HuH-7 (cell line): Measurements from ENCODE around the gene CCDC110.
"Not testable (repeated sequence)": the region's sequence is repeated elsewhere in the genome, so short reads cannot be mapped to it uniquely, and the experiment has no call there.

Experiments
- DNase-seq: peaks from one replicate; pipeline ENCODE4 v3.0.0; 2011; ENCODE audit warnings: low spot score

The CCDC110 gene

GRCh38 chr4:185471235-185472102 is at the start of gene CCDC110:
Gene CCDC110 (minus strand): TSS chr4:185471733. CDS start chr4:185471683, 50 bp downstream.
- DNase-seq, result peak; percentile 39

- DNase-seq, result no peak
These were observed 48.6 kb upstream of the CCDC110 start for GRCh38 chr4:185520119-185520518.

- DNase-seq, result no peak
These were observed 47.0 kb upstream of the CCDC110 start for GRCh38 chr4:185518494-185518893.

- no peak for DNase-seq
These were observed 46.5 kb upstream of the CCDC110 start for GRCh38 chr4:185518069-185518468.

GRCh38 chr4:185515248-185515647 is 43.7 kb upstream of the CCDC110 start:
- no peak for DNase-seq

- DNase-seq, result no peak
These were observed 42.7 kb upstream of the CCDC110 start for GRCh38 chr4:185514182-185514697.

GRCh38 chr4:185513489-185514181 is 42.1 kb upstream of the CCDC110 start:
- peak; percentile 16 for DNase-seq

GRCh38 chr4:185512516-185512915 is 41.0 kb upstream of the CCDC110 start:
- DNase-seq, result no peak

GRCh38 chr4:185511243-185511642 is 39.7 kb upstream of the CCDC110 start:
- DNase-seq, result not testable (repeated sequence)

GRCh38 chr4:185510806-185511205 is 39.3 kb upstream of the CCDC110 start:
- no peak for DNase-seq

- peak; percentile 14 for DNase-seq
These were observed 36.6 kb upstream of the CCDC110 start for GRCh38 chr4:185508181-185508580.

GRCh38 chr4:185506422-185506821 is 34.9 kb upstream of the CCDC110 start:
- no peak for DNase-seq

GRCh38 chr4:185504098-185505047 is 32.8 kb upstream of the CCDC110 start:
- DNase-seq, result peak; percentile 23

GRCh38 chr4:185502386-185502785 is 30.9 kb upstream of the CCDC110 start:
- no peak for DNase-seq

- DNase-seq, result no peak
These were observed 29.0 kb upstream of the CCDC110 start for GRCh38 chr4:185500576-185500975.

- DNase-seq, result no peak
These were observed 28.5 kb upstream of the CCDC110 start for GRCh38 chr4:185500035-185500434.

- no peak for DNase-seq
These were observed 17.1 kb upstream of the CCDC110 start for GRCh38 chr4:185488650-185489049.

GRCh38 chr4:185481401-185481800 is 9.9 kb upstream of the CCDC110 start:
- no peak for DNase-seq

- DNase-seq, result no peak
These were observed 8.6 kb upstream of the CCDC110 start for GRCh38 chr4:185480016-185480732.

- DNase-seq, result no peak
These were observed 8.0 kb upstream of the CCDC110 start for GRCh38 chr4:185479507-185479971.

- no peak for DNase-seq
These were observed 1.7 kb upstream of the CCDC110 start for GRCh38 chr4:185473247-185473646.
